Measurements from ENCODE around the gene LMO3.
A peak's percentile ranks its signal among the peaks of the same experiment; 100 is the strongest.

The LMO3 gene

GRCh38 chr12:16606117-16606200 lies at the start of gene LMO3:
Gene LMO3, minus strand, starts transcription at chr12:16606162. Its CDS starts 5,302 bp downstream, at chr12:16600860.
- no peak for DNase-seq

DNA sequence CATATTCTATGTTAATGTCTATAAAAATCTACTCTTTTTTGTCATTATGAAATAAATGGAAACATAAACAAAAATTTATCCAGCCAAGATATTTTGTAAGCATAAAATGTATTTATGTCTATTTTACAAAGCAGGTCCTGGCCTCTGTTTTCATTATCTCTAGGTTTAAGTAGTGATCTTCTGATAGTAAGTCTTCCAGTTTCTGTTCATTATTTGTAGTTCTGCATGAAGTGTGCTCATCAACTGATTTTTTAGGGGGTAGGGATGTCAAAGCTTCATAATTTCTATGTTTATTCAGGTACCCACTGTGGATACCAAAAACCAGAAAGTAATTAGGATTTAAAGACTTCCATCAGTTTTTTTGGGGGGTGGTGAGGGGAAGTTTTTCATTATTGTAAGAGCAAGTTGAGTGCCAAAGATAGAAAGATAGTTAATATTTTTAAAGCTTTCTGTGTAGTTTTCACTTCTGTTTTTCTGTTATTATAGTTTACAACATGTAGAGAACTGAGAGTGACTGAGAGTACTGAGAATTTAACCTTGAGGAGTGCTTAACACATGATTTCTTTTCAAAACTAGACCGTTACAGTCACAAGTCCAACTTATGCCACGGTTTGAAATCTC lies 30.6 kb upstream of the LMO3 start:
- no peak for DNase-seq

DNA sequence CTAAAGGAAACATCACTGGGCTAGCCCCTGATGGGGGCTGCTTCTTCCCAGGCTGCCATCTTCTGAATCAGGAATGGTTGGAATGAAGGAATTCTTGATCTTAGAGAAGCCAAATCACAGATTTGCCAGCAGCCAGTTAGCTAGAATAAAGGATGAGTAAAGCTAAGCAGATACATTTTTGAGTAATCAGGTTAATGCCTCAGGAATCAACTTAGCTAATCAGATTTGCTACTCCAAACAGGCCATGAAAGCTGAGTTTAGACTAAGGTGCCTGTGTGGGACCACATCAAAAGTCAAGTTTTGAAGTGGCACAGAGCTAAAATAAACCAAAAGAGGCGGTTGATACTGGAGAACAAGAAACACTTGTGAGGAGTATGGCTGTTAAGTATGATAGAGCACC lies 28.8 kb upstream of the LMO3 start:
- DNase-seq: no peak

DNA sequence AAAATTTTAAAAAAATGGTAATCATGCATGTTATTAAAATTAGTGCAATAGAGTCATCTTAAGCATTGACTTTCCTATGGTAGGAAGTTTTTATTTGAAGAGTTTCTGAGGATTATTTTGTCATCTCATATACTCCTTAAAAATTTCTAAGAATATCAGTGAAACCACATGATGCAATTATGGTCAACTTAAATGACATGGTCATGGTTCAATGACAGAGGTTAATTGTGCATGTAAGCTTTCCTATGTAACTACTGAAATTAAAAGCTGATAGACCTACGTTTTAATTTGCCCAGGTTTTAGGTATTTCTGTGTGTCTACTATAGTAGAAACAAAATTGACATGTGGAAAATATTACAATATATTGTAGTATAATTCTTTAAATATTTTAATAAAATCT lies 21.0 kb upstream of the LMO3 start:
- no peak for DNase-seq

DNA sequence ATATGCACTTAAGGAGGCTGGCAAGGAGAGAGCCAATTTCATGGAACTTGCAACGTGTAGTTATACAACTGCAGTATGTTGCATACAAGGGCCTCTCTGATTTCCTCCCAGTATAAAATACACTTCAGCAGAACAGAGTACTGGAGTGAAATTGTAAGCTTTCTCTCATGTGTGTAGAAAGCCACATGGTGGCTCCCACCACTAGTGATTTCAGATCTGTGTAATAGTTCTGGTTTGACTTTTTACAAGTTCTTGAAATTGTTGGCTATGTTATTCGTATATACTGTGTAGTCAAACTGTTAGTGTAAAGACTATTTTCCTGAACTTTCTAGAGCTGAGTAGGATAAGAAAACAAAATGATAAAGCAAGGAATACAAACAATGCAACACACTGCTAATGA lies 16.4 kb upstream of the LMO3 start:
- no peak for DNase-seq

- no peak for DNase-seq
Measured at GRCh38 chr12:16619537-16619936, 13.6 kb upstream of the LMO3 start.

- DNase-seq: no peak
Measured at GRCh38 chr12:16618256-16618655, 12.3 kb upstream of the LMO3 start.

- no peak for DNase-seq
Measured at GRCh38 chr12:16613199-16613598, 7.2 kb upstream of the LMO3 start.

DNA sequence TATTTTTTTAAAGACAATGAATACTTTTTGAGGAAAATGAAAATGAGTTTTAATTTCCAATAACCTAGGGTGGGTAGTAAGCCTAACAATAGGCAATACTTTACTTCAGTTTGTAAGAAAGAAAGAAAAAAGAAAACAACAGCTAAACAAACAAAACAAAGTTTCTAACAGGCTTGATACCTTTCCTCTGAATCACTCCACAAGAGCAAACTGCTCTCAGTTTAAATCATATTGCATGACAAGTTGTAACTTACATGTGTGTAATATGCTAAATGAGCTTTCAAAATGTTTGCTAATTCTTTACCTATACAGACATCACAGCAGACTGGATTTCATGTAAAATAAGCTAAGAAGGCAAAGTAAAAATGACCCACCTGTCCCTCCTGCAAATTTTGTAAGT lies 6.7 kb upstream of the LMO3 start:
- no peak for DNase-seq

GRCh38 chr12:16611146-16611545 lies 5.2 kb upstream of the LMO3 start:
- no peak for DNase-seq

DNA sequence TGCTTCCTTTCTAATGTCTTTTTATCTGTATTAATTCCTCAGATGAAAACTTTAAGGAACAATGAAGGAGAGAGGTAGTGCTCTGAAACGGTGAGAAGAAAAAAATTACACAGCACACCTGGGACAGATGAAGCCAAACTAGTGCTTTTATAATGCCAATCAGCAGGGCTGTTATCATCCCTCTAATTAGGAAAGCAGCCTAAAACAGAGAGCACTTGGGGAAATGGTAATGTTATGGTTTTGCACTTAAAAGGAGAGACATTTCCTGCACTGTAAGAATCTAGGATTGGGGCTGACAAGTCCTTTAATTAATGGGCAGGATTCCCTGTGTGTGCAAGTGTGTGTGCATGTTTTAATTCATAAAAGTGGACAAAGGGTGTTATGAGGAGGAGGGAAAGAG lies 4.8 kb upstream of the LMO3 start:
- DNase-seq: no peak

DNA sequence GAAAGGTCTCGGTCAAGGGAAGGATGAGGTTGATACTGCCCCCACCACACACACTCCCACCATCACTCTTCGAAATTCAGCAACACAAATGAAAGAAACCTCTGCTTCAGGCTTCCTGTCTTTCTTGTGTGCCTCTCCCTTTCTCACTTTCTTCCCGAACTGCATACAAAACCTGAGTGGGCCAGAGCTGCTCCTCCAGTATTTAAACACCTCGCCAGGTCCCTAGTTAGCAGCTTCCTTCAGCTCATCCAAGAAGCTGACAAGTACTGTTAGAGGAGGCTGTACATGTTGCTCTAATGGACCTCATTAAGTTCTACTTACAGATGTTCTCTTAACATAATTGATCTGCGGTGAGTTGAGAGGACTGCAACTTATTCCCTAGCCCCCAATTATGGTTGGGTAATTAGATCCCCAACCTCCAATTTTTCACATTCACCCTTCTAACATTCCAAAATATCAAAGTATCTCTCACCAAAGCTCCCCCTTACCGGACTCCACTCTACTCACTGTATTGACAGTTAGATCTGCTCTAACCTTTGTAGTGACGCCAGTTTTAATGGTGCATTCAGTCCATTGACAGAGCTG lies 4.1 kb upstream of the LMO3 start:
- DNase-seq: peak; percentile 47

DNA sequence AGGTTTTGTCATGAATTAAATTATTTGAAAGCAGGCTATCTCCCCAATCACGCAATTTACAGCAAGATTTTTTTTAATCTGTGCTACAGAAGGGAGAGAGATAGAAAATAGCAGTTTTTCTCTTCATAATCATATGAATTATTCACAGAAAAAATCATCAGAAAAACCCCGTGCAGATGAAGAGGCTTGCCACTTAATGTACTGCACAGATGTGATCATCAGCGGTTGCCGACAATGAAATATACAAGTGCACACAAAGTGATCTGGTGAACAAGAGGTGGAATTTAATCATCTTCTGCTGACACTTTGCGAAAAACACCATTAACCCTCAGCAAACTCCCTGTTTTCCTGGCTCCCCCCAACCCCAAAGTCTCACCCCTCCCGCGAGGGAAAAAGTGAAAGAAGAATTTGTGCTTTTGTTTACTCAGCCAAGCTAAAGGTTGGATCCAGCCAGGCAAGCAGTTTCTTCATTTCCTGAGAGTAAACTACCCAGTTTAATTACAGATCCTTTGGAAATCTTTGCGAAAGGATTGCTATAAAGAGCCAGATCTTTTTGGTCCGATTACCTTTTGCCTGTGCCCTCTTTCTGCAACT lies 3.1 kb upstream of the LMO3 start:
- peak; percentile 53 for DNase-seq

DNA sequence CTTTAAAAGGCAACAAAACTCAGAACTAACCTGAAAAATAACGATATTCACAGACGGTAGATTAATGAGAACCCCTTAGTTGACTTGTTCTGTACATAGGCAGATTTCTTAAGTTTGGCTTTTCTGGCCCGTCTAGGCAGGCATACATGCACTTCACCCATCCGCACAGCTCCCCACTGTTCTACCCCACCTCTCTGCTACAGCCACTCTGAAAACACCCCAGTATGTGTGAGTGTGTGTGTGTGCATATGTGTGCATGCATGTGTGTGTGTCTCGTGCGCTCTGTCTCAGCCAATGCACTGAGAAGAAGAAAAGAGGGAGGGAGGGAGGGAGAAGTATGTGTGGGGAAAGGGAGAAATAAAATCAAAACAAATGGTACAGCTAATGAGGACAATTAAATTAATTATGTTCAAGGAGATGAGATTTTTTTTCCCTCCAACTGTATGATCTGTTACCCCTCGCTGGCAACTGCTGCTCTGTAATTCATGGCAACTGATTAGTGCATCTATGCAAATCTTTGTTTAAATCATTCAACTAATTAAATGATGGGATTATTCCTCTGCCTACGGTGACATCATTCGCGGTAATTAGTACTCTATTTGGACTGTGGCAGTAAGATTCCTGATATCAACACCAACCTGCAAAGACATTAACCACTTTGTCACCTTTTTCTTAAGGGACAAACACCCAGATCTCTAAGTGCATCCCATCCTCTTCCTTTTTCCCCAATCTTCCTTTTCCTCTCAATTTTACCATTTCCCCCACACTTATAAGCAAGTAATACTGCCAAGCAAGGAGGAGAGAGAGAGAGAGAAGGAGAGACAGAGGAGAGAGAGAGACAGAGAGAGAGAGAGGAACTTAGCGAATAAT lies 2.2 kb upstream of the LMO3 start:
- peak; percentile 48 for DNase-seq

DNA sequence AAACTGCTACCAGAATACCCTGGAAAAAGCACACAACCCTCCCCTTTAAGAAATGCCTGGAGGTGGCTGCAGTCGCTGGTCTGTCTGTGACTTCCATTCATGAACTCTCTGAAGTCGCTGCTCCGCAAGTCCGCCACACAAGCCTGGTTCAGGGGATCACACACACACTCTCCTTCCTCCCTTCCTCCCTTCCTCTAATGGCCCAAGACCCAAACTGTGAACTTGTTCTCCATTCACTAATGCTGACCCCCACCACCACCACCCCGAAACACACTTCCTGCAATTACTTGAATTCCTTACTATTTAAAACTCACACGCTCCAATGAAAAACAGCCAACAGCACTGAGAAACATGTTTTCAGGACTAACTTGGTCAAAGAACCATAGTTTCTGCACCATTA lies 1.0 kb upstream of the LMO3 start:
- DNase-seq: no peak

GRCh38 chr12:16606201-16606849 lies 363 bp upstream of the LMO3 start:
- peak; percentile 80 for DNase-seq

DNA sequence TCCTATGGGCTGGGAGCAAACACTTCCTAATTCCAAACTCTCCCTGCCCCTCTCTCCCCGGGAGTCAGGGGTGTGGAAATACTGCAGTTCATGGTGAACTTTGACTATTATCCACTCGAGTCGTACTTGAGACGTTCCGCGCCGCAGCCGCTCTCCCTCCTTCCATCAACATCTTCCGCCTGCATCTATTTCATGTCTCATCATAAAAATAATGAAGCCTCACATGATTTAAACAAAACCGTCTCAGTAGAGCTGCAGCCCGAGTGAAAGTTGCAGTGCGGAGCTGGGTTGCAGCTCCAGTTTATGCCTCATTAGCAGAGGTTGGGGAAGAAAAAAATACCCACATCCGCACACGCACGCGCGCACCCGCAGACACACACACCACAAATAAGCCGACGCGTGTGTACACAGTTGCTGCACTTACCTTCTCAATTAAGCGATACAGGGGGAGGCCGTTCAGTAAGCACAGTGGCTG lies 283 bp downstream of the LMO3 start:
- DNase-seq: peak; percentile 77

- peak; percentile 68 for DNase-seq
Measured at GRCh38 chr12:16604596-16605252, 1.2 kb downstream of the LMO3 start.

- no peak for DNase-seq
Measured at GRCh38 chr12:16603916-16604575, 1.9 kb downstream of the LMO3 start.

DNA sequence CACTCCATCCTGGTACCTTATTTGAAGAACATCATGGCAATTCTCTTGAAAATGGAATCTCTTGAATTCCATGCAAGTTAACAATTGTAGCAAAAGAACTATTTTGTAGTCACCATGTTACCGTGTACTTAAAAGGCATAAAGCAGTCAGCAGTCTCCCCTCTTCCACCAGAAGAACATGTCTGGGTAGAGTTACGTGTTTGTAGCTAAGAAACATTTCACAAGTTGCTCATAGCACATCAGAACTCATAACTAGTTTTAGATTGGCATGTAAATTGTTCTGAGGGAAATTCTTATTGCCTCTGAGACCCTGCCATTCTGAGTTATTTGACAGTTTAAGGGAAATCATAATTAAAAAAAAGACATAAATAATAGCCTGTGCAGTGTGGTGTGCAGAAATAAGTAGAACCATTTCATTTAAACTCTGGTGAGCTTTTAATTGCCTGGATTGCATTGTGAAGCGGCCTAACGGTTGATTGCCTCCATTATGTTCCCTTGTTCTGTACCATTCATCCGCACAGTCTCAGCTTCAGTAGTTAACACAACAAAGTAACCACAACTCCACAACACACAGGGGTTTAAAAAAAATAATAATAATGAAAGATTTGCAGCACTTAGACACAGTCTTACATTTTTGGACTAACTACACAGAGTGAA lies 2.6 kb downstream of the LMO3 start:
- peak; percentile 90 for DNase-seq

DNA sequence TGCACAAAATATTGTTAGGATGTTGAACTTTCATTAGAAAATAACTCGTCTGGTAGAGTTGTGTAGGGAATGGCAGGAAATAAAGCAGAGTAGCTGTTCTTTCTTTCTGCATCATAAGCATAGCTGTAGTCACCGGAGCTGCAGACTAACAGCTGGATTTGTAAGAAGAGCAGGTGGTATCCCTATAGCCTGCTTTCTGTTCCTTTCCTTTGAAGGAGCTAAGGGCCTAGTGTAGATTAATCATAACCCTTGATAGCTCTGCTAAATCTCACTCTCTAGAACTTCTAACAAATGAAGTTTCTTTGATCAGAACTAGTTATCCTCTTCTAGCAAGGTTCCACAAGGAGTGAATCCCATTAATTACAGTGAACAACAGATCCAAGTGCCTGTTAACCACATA lies 3.5 kb downstream of the LMO3 start:
- DNase-seq: peak; percentile 22

DNA sequence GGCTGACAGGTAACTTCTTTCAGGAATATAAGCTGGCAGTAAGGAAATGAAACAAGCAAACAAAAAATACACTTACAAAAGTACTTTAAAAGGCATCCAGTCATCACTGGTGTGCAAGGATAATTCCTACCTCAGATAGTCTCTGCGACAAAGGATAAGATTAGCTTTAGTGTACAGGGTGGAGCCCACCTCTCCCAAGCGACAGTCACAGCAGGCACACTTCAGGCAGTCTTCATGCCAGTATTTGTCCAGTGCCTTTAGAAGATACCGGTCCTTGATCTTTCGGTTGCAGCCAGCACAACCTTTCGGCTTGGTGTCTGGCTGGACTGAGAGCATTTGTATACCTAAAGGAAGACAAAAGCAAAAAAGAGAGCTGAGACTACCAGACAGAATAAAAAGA lies 5.4 kb downstream of the LMO3 start:
- no peak for DNase-seq

All from eye (tissue), 1 donor.